HG02938 (cell line): Measurements from ENCODE around the gene DPH5.
"Not testable (repeated sequence)": the region's sequence is repeated elsewhere in the genome, so short reads cannot be mapped to it uniquely, and the experiment has no call there.

Experiments used
- ATAC-seq: cut with Tn5 transposase; IDR thresholded peaks from one replicate; pipeline ENCODE4 v1.9.1; 2021; ENCODE audit warnings: mild to moderate bottlenecking, moderate library complexity; ENCODE audit not compliant: unreplicated experiment

Gene DPH5

GRCh38 chr1:100946064-100946463 lies 79.5 kb downstream of the DPH5 start:
- ATAC-seq: not testable (repeated sequence)

- ATAC-seq: no peak
Measured at GRCh38 chr1:100943533-100943932, 82.1 kb downstream of the DPH5 start.

- no peak for ATAC-seq
Measured at GRCh38 chr1:100942304-100943046, 83.1 kb downstream of the DPH5 start.

GRCh38 chr1:100941580-100942216 lies 83.9 kb downstream of the DPH5 start:
- ATAC-seq: no peak

GRCh38 chr1:100941098-100941527 lies 84.5 kb downstream of the DPH5 start:
- no peak for ATAC-seq
